Epithelial cell of prostate (primary cell): Measurements from ENCODE around the gene TAF4B.
"Not testable (repeated sequence)": the region's sequence is repeated elsewhere in the genome, so short reads cannot be mapped to it uniquely, and the experiment has no call there.

Experiments used
- DNase-seq: peaks from one replicate; pipeline ENCODE4 v3.0.0-alpha.2; 2011; ENCODE audit warnings: low read depth, low spot score
- H3K27ac ChIP-seq: fragments of 450-650 bp; 2 replicates; pipeline ENCODE4 v1.5.1; 2017; ENCODE audit warnings: mild to moderate bottlenecking

Gene TAF4B

GRCh38 chr18:26367425-26367824, 141.2 kb downstream of the TAF4B start:
- H3K27ac ChIP-seq: no peak overlapping the region
- no peak for DNase-seq

DNA sequence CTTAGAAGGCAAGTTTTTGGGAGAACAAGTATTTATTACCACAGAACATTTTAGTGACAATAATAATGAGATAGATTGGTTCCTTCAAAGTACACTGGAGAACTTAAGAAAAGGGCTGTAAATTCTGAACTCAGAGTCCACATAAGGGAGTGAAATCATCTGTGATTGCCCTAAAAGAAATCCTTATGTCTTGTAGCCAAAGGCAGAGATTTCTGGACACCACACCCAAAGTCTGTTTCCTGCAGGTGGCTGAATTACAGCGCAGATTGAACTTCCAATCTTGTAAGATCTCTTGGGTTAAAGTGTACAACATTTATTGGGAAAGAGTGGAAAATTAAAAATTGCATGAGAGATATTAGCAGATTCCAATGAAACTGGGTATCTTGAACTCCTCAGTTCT, 143.8 kb downstream of the TAF4B start:
- H3K27ac ChIP-seq: no peak overlapping the region
- no peak for DNase-seq

GRCh38 chr18:26376105-26376504, 149.9 kb downstream of the TAF4B start:
- no peak for DNase-seq
- no peak overlapping the region for H3K27ac ChIP-seq

DNA sequence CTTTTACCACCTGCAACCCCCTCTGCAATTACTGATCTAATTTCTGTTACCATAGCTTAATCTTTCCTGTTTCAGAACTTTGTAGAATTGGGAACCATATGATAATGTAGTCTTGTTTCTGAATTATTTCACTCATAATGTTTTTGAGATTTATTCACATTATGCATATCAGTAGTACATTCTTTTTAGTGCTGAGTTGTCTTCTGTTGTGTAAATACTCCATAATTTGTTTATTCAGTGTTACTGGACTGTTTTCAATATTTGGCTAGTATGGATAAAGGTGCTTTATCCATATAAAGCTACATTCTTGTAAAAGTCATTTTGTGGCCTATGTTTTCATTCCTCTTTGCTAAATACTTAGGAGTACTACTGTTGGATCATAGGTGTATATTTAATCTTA, 152.5 kb downstream of the TAF4B start:
- DNase-seq: no peak
- no peak overlapping the region for H3K27ac ChIP-seq

DNA sequence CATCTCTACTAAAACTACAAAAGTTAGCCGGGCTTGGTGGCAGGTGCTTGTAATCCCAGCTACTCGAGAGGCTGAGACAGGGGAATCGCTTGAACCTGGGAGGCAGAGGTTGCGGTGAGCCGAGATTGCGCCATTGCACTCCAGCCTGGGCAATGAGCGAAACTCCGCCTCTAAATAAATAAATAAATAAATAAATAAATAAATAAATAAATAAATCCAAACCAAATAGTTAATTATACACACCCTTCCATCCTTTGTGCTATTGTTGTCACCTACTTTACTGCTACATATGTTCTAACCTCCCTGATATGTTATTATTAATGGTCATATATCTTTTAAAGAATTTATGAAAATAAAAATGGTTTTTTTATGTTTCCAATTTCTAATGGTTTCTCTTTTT, 155.3 kb downstream of the TAF4B start:
- not testable (repeated sequence) for H3K27ac ChIP-seq, DNase-seq

GRCh38 chr18:26383454-26384270, 157.4 kb downstream of the TAF4B start:
- no peak overlapping the region for H3K27ac ChIP-seq
- DNase-seq: no peak

GRCh38 chr18:26386002-26386401, 159.8 kb downstream of the TAF4B start:
- no peak for DNase-seq
- H3K27ac ChIP-seq: no peak overlapping the region

DNA sequence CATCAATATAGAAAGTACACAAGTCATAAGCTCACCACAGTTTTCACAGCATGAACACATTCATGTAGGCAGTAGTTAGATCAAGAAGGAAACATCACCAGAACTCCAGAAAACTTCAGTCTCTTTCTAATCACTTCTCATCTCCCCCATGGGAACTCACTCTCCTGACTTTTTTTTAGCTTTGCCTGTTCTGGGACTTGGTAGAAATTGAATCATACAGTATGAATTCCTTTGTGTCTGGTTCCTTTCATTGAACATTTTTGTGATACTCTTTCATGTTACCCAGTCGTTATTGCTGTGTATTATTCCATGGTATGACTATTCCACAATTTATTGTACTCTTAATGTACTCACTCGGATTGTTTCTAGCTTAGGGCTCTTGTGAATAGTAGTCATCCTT, 160.2 kb downstream of the TAF4B start:
- no peak for DNase-seq
- no peak overlapping the region for H3K27ac ChIP-seq

GRCh38 chr18:26394047-26394654, 167.9 kb downstream of the TAF4B start:
- DNase-seq: no peak
- H3K27ac ChIP-seq: no peak overlapping the region

- no peak overlapping the region for H3K27ac ChIP-seq
- no peak for DNase-seq
These were observed 170.8 kb downstream of the TAF4B start for GRCh38 chr18:26397019-26397418.

DNA sequence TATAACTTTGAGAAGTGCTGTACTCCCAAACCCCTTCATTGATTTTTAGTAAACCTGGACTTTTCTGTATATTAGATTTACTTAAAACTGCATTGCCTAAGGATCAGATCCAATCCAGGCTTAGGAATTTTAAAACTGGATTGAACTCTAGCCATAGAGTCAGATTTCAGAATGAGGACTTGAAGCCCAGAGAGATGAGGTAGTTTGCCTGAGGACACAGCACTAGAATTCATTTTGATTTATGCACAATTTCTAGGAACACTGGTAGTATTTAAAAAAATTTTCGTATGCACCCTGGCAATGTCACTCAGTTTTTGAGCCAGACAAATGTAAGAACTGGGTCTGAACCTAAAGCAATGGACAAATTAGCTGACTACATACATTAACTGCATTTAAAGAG, 177.2 kb downstream of the TAF4B start:
- no peak overlapping the region for H3K27ac ChIP-seq
- DNase-seq: no peak

- DNase-seq: no peak
- no peak overlapping the region for H3K27ac ChIP-seq
These were observed 179.1 kb downstream of the TAF4B start for GRCh38 chr18:26405190-26405801.

- no peak overlapping the region for H3K27ac ChIP-seq
- no peak for DNase-seq
These were observed 180.1 kb downstream of the TAF4B start for GRCh38 chr18:26406324-26406723.

DNA sequence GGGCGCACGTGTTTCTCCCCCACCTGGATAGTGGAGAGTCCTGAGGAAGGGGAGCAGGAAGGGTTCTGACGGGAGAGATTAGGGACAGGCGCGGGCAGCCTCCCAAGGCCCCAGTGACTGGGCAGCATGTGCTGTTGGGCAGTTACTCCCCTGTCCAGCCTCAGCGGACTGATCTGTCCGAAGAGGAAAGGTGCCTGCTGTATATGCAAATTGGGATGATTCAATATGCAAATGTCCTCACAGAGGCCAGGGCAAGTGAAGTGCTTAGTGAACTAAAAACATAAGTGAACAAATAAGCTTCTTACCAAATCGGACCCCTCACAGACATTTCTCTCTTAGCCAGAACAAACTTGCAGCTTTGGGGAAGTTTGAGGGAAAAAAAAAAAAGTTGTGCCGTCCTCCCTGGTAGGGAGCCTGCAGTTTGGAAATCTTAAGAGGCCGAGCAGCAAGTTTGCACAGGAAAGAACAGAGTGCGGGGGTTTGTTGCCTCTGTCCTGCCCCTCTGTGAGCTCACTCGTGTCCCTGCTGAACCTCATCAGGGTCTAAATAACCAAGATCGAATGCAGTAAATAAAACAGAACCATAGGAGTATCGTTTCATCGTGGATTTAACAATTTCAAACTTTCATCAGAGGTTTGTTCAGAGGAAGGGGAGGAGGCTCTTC, 180.7 kb downstream of the TAF4B start:
- H3K27ac ChIP-seq: no peak overlapping the region
- DNase-seq: no peak

DNA sequence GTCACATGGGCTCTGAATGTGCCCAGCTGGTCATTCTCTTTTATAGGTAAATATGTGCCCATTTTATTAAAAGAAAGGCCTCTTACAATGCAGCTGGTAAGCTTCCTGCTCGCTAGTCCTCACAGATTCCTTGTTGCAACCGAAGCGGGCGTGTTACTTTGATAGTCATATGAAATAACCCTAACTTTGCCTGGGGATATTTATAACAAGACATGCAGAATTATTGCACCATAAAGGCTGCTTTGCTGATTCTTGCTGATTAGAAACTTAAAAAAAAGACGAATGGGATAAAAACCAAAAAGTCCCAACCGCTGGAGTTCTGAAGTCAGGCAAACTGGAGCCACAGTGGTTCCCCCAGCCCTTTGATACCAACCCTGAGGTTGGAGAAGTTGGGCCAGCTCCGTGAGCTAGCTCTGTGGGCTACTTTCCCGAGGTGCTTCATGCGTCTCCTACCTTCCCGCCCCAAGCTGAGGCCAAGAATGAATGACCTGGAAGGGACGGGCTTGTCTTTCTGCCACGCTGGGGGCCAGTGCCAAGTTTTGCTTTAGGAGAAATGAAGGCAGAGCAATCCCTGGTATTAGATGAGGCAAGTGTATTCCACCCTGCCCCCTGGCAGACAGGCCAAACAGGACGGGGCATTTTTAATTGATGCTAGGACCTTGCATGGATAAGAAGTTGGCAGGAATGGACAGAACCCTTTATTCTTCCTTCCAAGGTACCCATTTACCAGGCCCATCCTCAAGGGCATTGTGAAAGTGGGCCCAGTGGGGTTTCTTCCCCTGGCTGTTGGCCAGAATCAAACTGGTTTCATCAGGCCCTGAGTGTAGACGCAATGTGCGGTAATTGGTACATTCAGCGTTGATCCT, 181.7 kb downstream of the TAF4B start:
- no peak for DNase-seq
- no peak overlapping the region for H3K27ac ChIP-seq

- H3K27ac ChIP-seq: no peak overlapping the region
- no peak for DNase-seq
These were observed 182.8 kb downstream of the TAF4B start for GRCh38 chr18:26409091-26409490.

- H3K27ac ChIP-seq: no peak overlapping the region
- no peak for DNase-seq
These were observed 188.7 kb downstream of the TAF4B start for GRCh38 chr18:26414901-26415440.

GRCh38 chr18:26415631-26416030, 189.4 kb downstream of the TAF4B start:
- no peak overlapping the region for H3K27ac ChIP-seq
- no peak for DNase-seq

DNA sequence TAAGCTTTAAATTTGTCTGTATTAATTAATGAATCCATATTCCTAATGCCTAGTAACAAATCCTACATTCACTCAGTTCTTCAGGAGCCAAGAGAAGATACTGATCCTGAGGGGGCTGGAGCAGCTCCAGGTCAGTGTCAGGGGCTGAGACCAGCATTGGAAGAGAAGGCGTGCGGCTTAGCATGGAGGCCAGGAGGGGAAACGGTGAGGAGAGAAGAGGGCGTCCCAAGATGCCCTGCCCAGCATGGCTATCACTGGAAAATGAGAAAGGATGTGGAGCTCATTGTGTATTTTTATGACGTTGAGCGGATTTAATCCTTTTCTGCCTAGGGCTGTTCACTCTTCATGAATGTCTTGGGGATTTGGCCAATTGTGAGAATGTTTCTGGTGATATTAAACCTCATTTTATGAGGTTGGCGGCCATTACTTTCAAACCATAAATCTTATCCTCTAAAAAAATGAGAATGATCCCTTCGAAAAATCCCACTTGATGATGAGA, 190.5 kb downstream of the TAF4B start:
- no peak overlapping the region for H3K27ac ChIP-seq
- DNase-seq: no peak

DNA sequence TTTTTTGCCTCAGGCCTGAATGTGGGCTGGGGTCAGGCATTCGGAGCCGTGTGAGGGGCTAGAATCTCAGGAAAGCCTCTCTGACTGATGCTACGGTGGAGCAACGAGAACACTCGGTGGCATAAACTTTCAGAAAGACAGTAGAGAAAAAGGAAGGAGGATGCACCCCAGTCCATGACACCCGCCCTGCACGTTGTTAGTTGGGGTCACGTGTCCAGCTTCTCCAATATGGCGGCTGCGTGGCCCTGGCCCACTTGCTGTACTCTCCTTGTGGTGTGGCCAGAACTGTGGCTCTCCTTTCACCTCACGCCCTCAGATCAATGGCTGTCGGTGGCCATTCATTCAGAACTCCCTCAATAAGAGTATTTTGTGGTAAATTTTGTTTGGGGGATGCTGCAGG, 190.9 kb downstream of the TAF4B start:
- no peak for DNase-seq
- H3K27ac ChIP-seq: no peak overlapping the region
